ENCODE measurements around the gene ZNF79.

GRCh38 chr9:127398275-127398647 lies 25.9 kb upstream of the ZNF79 start:
- TF ChIP-seq EZH2 (IDR thresholded peaks at IDR 0.05; ENCODE audit: borderline replicate concordance, low read depth, low read length, poor library complexity, severe bottlenecking) (no peak), CTCF (conservative IDR thresholded peaks at IDR 0.05; ENCODE audit: low read depth, low read length) (no peak)
